Chondrocyte (in vitro differentiated cells): ENCODE measurements around the gene CAPSL. TPM values are rescaled to one million over a fixed set of nuclear protein-coding genes. Genes with fewer than 3 reads are reported as not detected.

ENCODE experiments used
- DNase-seq: peaks from one replicate; pipeline ENCODE4 v3.0.0; 2021; ENCODE audit warnings: mixed read lengths, low spot score
- H3K27ac Mint-ChIP-seq: one replicate; pipeline ENCODE4 v1.8.0; 2021; ENCODE audit warnings: mild to moderate bottlenecking, moderate library complexity, mixed read lengths; ENCODE audit not compliant: unreplicated experiment
- H3K27me3 Mint-ChIP-seq: 2 replicates; pipeline ENCODE4 v1.8.0; 2021; ENCODE audit warnings: low read depth, mixed read lengths
- H3K36me3 Mint-ChIP-seq: 2 replicates; pipeline ENCODE4 v1.8.0; 2021; ENCODE audit warnings: low read depth, mixed read lengths
- H3K4me1 Mint-ChIP-seq: 2 replicates; pipeline ENCODE4 v1.8.0; 2021; ENCODE audit warnings: low read depth, mild to moderate bottlenecking, mixed read lengths
- H3K4me3 Mint-ChIP-seq: one replicate; pipeline ENCODE4 v1.8.0; 2021; ENCODE audit warnings: mild to moderate bottlenecking, moderate library complexity, mixed read lengths; ENCODE audit not compliant: unreplicated experiment
- H3K9me3 Mint-ChIP-seq: 2 replicates; pipeline ENCODE4 v1.8.0; 2021; ENCODE audit warnings: low read depth, mixed read lengths
- total RNA-seq: library from RNA; stranded (reverse); gene quantifications from 3 replicates; pipeline ENCODE4 v1.2.1, GENCODE V29; 2021
- TF ChIP-seq, protein P1 (sequence below): fragments of 200-600 bp; sonication (generic); IDR thresholded peaks from 2 replicates; pipeline ENCODE4 v1.5.0; 2021; ENCODE audit warnings: antibody characterized with exemption, mild to moderate bottlenecking, moderate library complexity

The CAPSL gene
- total RNA-seq, 1 donor from 2014 or later = not detected

- Mint-ChIP-seq H3K27me3 (no peaks in the 10 kb centered on the region), H3K27ac (no peak overlapping the region), H3K36me3 (no peaks in the 10 kb centered on the region), H3K4me3 (no peak overlapping the region), H3K9me3 (no peaks in the 10 kb centered on the region), H3K4me1 (peaks cover 9% of the 10 kb centered on the region)
- TF ChIP-seq, protein P1, sequence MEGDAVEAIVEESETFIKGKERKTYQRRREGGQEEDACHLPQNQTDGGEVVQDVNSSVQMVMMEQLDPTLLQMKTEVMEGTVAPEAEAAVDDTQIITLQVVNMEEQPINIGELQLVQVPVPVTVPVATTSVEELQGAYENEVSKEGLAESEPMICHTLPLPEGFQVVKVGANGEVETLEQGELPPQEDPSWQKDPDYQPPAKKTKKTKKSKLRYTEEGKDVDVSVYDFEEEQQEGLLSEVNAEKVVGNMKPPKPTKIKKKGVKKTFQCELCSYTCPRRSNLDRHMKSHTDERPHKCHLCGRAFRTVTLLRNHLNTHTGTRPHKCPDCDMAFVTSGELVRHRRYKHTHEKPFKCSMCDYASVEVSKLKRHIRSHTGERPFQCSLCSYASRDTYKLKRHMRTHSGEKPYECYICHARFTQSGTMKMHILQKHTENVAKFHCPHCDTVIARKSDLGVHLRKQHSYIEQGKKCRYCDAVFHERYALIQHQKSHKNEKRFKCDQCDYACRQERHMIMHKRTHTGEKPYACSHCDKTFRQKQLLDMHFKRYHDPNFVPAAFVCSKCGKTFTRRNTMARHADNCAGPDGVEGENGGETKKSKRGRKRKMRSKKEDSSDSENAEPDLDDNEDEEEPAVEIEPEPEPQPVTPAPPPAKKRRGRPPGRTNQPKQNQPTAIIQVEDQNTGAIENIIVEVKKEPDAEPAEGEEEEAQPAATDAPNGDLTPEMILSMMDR = no peak
- DNase-seq = no peak
Observed at GRCh38 chr5:35877655-35878054, 60.8 kb downstream of the CAPSL start.

GRCh38 chr5:35876922-35877321 lies 61.5 kb downstream of the CAPSL start:
- H3K27me3 Mint-ChIP-seq = no peaks in the 10 kb centered on the region
- no peaks in the 10 kb centered on the region for H3K9me3 Mint-ChIP-seq
- no peaks in the 10 kb centered on the region for H3K36me3 Mint-ChIP-seq
- no peak overlapping the region for H3K27ac Mint-ChIP-seq
- TF ChIP-seq, protein P1 = no peak
- peaks cover 9% of the 10 kb centered on the region for H3K4me1 Mint-ChIP-seq
- no peak for DNase-seq
- H3K4me3 Mint-ChIP-seq = no peak overlapping the region

DNA sequence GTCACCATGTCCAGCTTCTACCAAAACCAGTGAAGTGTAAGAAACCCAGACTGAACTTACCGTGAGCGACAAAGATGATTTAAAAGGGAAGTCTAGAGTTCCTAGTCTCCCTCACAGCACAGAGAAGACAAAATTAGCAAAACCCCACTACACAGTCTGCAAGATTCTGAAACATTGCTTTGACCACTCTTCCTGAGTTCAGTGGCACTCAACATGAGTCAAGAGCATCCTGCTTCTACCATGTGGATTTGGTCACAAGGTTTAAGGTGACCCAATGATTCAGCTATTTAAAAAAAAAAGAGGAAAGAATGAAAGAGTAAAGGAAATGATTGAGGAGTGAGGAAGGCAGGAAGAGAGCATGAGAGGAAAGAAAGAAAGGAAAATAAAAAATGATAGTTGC lies 62.0 kb downstream of the CAPSL start:
- H3K27ac Mint-ChIP-seq = no peak overlapping the region

DNA sequence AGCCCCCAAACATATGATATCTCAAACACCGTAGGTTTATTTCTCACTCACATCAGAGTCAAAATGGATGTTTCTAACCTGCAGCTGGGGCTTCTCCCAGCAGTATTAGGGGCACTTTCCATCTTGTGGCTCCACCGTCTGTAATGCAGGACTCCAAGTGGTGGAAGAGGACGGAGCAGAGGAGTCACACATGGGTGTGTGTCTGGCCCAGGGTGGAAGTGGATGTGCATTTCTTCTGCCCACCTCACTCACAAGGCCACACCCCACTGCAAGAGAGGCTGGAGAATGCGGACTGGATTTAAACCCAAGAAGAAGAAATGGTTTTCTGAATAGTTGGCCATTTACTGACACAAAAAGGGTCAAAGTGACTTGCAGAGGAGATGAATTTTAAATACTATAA lies 67.8 kb downstream of the CAPSL start:
- DNase-seq = no peak
- Mint-ChIP-seq H3K27ac (no peak overlapping the region), H3K36me3 (no peaks in the 10 kb centered on the region), H3K4me3 (no peak overlapping the region), H3K4me1 (no peaks in the 10 kb centered on the region), H3K27me3 (no peaks in the 10 kb centered on the region), H3K9me3 (no peaks in the 10 kb centered on the region)
- TF ChIP-seq, protein P1 = no peak

More for the DNA sequence above, 62.0 kb downstream of the CAPSL start:
- TF ChIP-seq, protein P1 = no peak
- Mint-ChIP-seq H3K9me3 (no peaks in the 10 kb centered on the region), H3K4me1 (peaks cover 9% of the 10 kb centered on the region), H3K4me3 (no peak overlapping the region), H3K27me3 (no peaks in the 10 kb centered on the region), H3K36me3 (no peaks in the 10 kb centered on the region)
- DNase-seq = no peak

GRCh38 chr5:35869685-35870277 lies 68.6 kb downstream of the CAPSL start:
- Mint-ChIP-seq H3K9me3 (peaks cover 3% of the 10 kb centered on the region), H3K4me1 (no peaks in the 10 kb centered on the region), H3K4me3 (no peak overlapping the region), H3K36me3 (peaks cover 2% of the 10 kb centered on the region), H3K27me3 (no peaks in the 10 kb centered on the region), H3K27ac (no peak overlapping the region)
- TF ChIP-seq, protein P1 = no peak
- no peak for DNase-seq
